OCI-LY1 (cell line): ENCODE results near the gene MED1.

Experiments
- EZH2 ChIP-seq: fragments of 200-600 bp; sonication (generic), shearing (Covaris generic); IDR thresholded peaks from 2 replicates; pipeline ENCODE4 v1.8.0; 2017; ENCODE audit warnings: borderline replicate concordance, mixed run types, mild to moderate bottlenecking, antibody characterized with exemption, low read length, moderate library complexity, mixed read lengths
- TF ChIP-seq, protein P1 (sequence below): fragments of 200-600 bp; sonication (generic), shearing (Covaris generic); IDR thresholded peaks from 2 replicates; pipeline ENCODE4 v1.5.1; 2017; ENCODE audit warnings: mild to moderate bottlenecking, antibody characterized with exemption, low read length, moderate library complexity, mixed read lengths

DNA sequence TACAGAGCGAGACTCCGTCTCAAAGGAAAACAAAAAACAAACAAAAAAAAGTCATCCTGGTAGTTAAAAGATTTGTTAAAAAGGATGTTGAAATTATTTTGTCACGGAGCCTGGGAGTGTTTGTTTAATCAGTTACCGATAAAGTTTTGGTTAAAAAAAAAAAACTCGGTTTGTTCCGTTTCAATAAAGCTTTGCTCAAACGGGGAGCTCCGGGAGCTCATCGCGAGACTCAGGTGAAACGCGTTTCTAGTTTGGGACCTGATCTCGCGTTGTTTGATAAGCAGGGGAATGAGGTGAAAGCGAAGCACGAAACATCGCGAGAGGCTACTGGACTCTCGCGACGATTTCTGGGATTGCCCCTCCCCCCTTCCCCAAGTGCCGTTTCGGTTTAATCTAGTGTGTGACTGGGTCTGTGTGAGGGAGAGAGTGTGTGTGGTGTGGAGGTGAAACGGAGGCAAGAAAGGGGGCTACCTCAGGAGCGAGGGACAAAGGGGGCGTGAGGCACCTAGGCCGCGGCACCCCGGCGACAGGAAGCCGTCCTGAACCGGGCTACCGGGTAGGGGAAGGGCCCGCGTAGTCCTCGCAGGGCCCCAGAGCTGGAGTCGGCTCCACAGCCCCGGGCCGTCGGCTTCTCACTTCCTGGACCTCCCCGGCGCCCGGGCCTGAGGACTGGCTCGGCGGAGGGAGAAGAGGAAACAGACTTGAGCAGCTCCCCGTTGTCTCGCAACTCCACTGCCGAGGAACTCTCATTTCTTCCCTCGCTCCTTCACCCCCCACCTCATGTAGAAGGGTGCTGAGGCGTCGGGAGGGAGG is 10.3 kb upstream of the MED1 start, which contains the start of gene CDK12:
- TF ChIP-seq, protein P1, sequence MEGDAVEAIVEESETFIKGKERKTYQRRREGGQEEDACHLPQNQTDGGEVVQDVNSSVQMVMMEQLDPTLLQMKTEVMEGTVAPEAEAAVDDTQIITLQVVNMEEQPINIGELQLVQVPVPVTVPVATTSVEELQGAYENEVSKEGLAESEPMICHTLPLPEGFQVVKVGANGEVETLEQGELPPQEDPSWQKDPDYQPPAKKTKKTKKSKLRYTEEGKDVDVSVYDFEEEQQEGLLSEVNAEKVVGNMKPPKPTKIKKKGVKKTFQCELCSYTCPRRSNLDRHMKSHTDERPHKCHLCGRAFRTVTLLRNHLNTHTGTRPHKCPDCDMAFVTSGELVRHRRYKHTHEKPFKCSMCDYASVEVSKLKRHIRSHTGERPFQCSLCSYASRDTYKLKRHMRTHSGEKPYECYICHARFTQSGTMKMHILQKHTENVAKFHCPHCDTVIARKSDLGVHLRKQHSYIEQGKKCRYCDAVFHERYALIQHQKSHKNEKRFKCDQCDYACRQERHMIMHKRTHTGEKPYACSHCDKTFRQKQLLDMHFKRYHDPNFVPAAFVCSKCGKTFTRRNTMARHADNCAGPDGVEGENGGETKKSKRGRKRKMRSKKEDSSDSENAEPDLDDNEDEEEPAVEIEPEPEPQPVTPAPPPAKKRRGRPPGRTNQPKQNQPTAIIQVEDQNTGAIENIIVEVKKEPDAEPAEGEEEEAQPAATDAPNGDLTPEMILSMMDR: no peak
- TF ChIP-seq EZH2: no peak
